Measurements from ENCODE around the gene MACO1. TPM values are rescaled to one million over a fixed set of nuclear protein-coding genes. Genes with fewer than 3 reads are reported as not detected.
A peak's percentile ranks its signal among the peaks of the same experiment; 100 is the strongest.

The MACO1 gene
- total RNA-seq, 2 experiments from 2014 or later, result 11.0 to 11.4 TPM

GRCh38 chr1:25484533-25484932 is 53.8 kb downstream of the MACO1 start:
- DNase-seq, result no peak
- H3K4me1 Mint-ChIP-seq (ENCODE audit: low read depth), result no peaks in the 10 kb centered on the region
- no peaks in the 10 kb centered on the region for H3K27me3 Mint-ChIP-seq
- ChIA-PET CTCF (interaction anchor here (1.2 to 1.6 kb wide), 3 partner anchors 12 to 36 kb away, joined by 3 to 4 read pairs (median 4); no protein-coding TSS in a partner anchor), POLR2A (interaction anchor here (0.6 kb wide), 1 partner anchor 17 kb away, joined by 3 read pairs; no protein-coding TSS in a partner anchor)
- H3K36me3 Mint-ChIP-seq, result peaks cover 10% of the 10 kb centered on the region
- no peak overlapping the region for H3K27ac Mint-ChIP-seq
- intact Hi-C loops (cut with micrococcal nuclease), result no loop called here
- no peak overlapping the region for H3K4me3 Mint-ChIP-seq
- H3K9me3 Mint-ChIP-seq, result no peaks in the 10 kb centered on the region

- Mint-ChIP-seq H3K4me3 (no peak overlapping the region), H3K9me3 (no peaks in the 10 kb centered on the region), H3K27me3 (no peaks in the 10 kb centered on the region), H3K36me3 (peaks cover 17% of the 10 kb centered on the region), H3K27ac (no peak overlapping the region), H3K4me1 (ENCODE audit: low read depth) (no peaks in the 10 kb centered on the region)
- CTCF ChIA-PET, result interaction anchor here (0.9 to 1.6 kb wide), 6 partner anchors 11 to 968 kb away, joined by 3 to 5 read pairs (median 4); no protein-coding TSS in a partner anchor
- intact Hi-C loops (cut with micrococcal nuclease), result no loop called here
- no peak for DNase-seq
- POLR2A ChIA-PET, result interaction anchor here (1.0 kb wide), 1 partner anchor 35 kb away, joined by 5 read pairs; no protein-coding TSS in a partner anchor
These were observed 55.1 kb downstream of the MACO1 start for GRCh38 chr1:25485536-25486411.

- Mint-ChIP-seq H3K27me3 (no peaks in the 10 kb centered on the region), H3K36me3 (peaks cover 17% of the 10 kb centered on the region), H3K9me3 (no peaks in the 10 kb centered on the region), H3K4me1 (ENCODE audit: low read depth) (no peaks in the 10 kb centered on the region), H3K27ac (no peak overlapping the region), H3K4me3 (no peak overlapping the region)
- no peak for DNase-seq
- POLR2A ChIA-PET, result no interaction called here
- CTCF ChIA-PET, result interaction anchor here (0.8 to 3.4 kb wide), 9 partner anchors 10 to 968 kb away, joined by 3 to 42 read pairs (median 4); no protein-coding TSS in a partner anchor
- intact Hi-C loops (cut with micrococcal nuclease), result no loop called here
These were observed 55.9 kb downstream of the MACO1 start for GRCh38 chr1:25486602-25487001.

- CTCF ChIA-PET, result interaction anchor here (0.5 to 3.4 kb wide), 21 partner anchors 10 to 344 kb away, joined by 3 to 42 read pairs (median 4); partner anchors contain the start of gene MACO1
- H3K27me3 Mint-ChIP-seq, result no peaks in the 10 kb centered on the region
- peak; percentile 44 for DNase-seq
- no peak overlapping the region for H3K27ac Mint-ChIP-seq
- H3K4me1 Mint-ChIP-seq (ENCODE audit: low read depth), result no peaks in the 10 kb centered on the region
- no peak overlapping the region for H3K4me3 Mint-ChIP-seq
- POLR2A ChIA-PET, result no interaction called here
- H3K36me3 Mint-ChIP-seq, result peaks cover 17% of the 10 kb centered on the region
- intact Hi-C loops (cut with micrococcal nuclease), result no loop called here
- H3K9me3 Mint-ChIP-seq, result no peaks in the 10 kb centered on the region
These were observed 56.9 kb downstream of the MACO1 start for GRCh38 chr1:25487628-25488027.

- intact Hi-C loops (cut with micrococcal nuclease), result no loop called here
- H3K4me3 Mint-ChIP-seq, result no peak overlapping the region
- CTCF ChIA-PET, result interaction anchor here (0.5 to 1.0 kb wide), 2 partner anchors 9 to 89 kb away, joined by 3 to 4 read pairs; no protein-coding TSS in a partner anchor
- no peaks in the 10 kb centered on the region for H3K4me1 Mint-ChIP-seq (ENCODE audit: low read depth)
- POLR2A ChIA-PET, result no interaction called here
- H3K9me3 Mint-ChIP-seq, result no peaks in the 10 kb centered on the region
- no peak for DNase-seq
- H3K27me3 Mint-ChIP-seq, result no peaks in the 10 kb centered on the region
- peaks cover 19% of the 10 kb centered on the region for H3K36me3 Mint-ChIP-seq
- no peak overlapping the region for H3K27ac Mint-ChIP-seq
These were observed 61.6 kb downstream of the MACO1 start for GRCh38 chr1:25492323-25492722.

- intact Hi-C loops (cut with micrococcal nuclease), result no loop called here
- peaks cover 22% of the 10 kb centered on the region for H3K36me3 Mint-ChIP-seq
- no peak overlapping the region for H3K4me3 Mint-ChIP-seq
- H3K9me3 Mint-ChIP-seq, result no peaks in the 10 kb centered on the region
- CTCF ChIA-PET, result no interaction called here
- POLR2A ChIA-PET, result no interaction called here
- no peak overlapping the region for H3K27ac Mint-ChIP-seq
- H3K27me3 Mint-ChIP-seq, result no peaks in the 10 kb centered on the region
- no peak for DNase-seq
- no peaks in the 10 kb centered on the region for H3K4me1 Mint-ChIP-seq (ENCODE audit: low read depth)
These were observed 64.3 kb downstream of the MACO1 start for GRCh38 chr1:25494952-25495351.

- H3K36me3 Mint-ChIP-seq, result peaks cover 13% of the 10 kb centered on the region
- intact Hi-C loops (cut with micrococcal nuclease), result loop anchor here (5.0 kb wide), 1 partner anchor 312 kb away; no protein-coding TSS in a partner anchor
- CTCF ChIA-PET, result no interaction called here
These were observed 70.0 kb downstream of the MACO1 start for GRCh38 chr1:25500694-25501093.

GRCh38 chr1:25501235-25502058 is 70.8 kb downstream of the MACO1 start:
- H3K36me3 Mint-ChIP-seq, result peaks cover 13% of the 10 kb centered on the region
- peaks cover 11% of the 10 kb centered on the region for H3K4me1 Mint-ChIP-seq (ENCODE audit: low read depth)
- intact Hi-C loops (cut with micrococcal nuclease), result loop anchor here (5.0 kb wide), 1 partner anchor 311 kb away; no protein-coding TSS in a partner anchor
- H3K4me3 Mint-ChIP-seq, result no peak overlapping the region
- CTCF ChIA-PET, result interaction anchor here (0.6 to 5.4 kb wide), 6 partner anchors 10 to 128 kb away, joined by 3 to 52 read pairs (median 4); no protein-coding TSS in a partner anchor
- H3K27ac Mint-ChIP-seq, result no peak overlapping the region
- peak; percentile 32 for DNase-seq
- no peaks in the 10 kb centered on the region for H3K27me3 Mint-ChIP-seq
- H3K9me3 Mint-ChIP-seq, result no peaks in the 10 kb centered on the region
- POLR2A ChIA-PET, result no interaction called here

More at GRCh38 chr1:25500694-25501093, 70.0 kb downstream of the MACO1 start:
- Mint-ChIP-seq H3K27me3 (no peaks in the 10 kb centered on the region), H3K27ac (no peak overlapping the region), H3K9me3 (no peaks in the 10 kb centered on the region), H3K4me3 (no peak overlapping the region), H3K4me1 (ENCODE audit: low read depth) (peaks cover 4% of the 10 kb centered on the region)
- POLR2A ChIA-PET, result no interaction called here
- no peak for DNase-seq

GRCh38 chr1:25502957-25503356 is 72.3 kb downstream of the MACO1 start:
- intact Hi-C loops (cut with micrococcal nuclease), result loop anchor here (5.0 kb wide), 1 partner anchor 309 kb away; no protein-coding TSS in a partner anchor
- no peaks in the 10 kb centered on the region for H3K27me3 Mint-ChIP-seq
- POLR2A ChIA-PET, result interaction anchor here (0.7 kb wide), 1 partner anchor 1608 kb away, joined by 3 read pairs; no protein-coding TSS in a partner anchor
- H3K4me3 Mint-ChIP-seq, result no peak overlapping the region
- CTCF ChIA-PET, result interaction anchor here (0.6 to 5.4 kb wide), 3 partner anchors 17 to 673 kb away, joined by 3 to 52 read pairs (median 3); no protein-coding TSS in a partner anchor
- no peaks in the 10 kb centered on the region for H3K9me3 Mint-ChIP-seq
- peaks cover 6% of the 10 kb centered on the region for H3K36me3 Mint-ChIP-seq
- H3K27ac Mint-ChIP-seq, result peak overlapping the region; percentile 18
- peaks cover 19% of the 10 kb centered on the region for H3K4me1 Mint-ChIP-seq (ENCODE audit: low read depth)
- DNase-seq, result no peak

- no peak overlapping the region for H3K27ac Mint-ChIP-seq
- peak; percentile 76 for DNase-seq
- H3K9me3 Mint-ChIP-seq, result no peaks in the 10 kb centered on the region
- ChIA-PET CTCF (interaction anchor here (0.6 to 5.4 kb wide), 12 partner anchors 16 to 310 kb away, joined by 3 to 52 read pairs (median 3); no protein-coding TSS in a partner anchor), POLR2A (no interaction called here)
- no peak overlapping the region for H3K4me3 Mint-ChIP-seq
- H3K27me3 Mint-ChIP-seq, result no peaks in the 10 kb centered on the region
- intact Hi-C loops (cut with micrococcal nuclease), result loop anchor here (5.0 kb wide), 1 partner anchor 309 kb away; no protein-coding TSS in a partner anchor
- H3K36me3 Mint-ChIP-seq, result no peaks in the 10 kb centered on the region
- H3K4me1 Mint-ChIP-seq (ENCODE audit: low read depth), result peaks cover 19% of the 10 kb centered on the region
These were observed 73.1 kb downstream of the MACO1 start for GRCh38 chr1:25503551-25504426.

All from activated CD4-positive, alpha-beta memory T cell treated with anti-CD3 and anti-CD28 coated beads for 36 hours (primary cell).